Head of caudate nucleus (tissue), 42 donors: Measurements from ENCODE around the gene PYGO2.
"Not testable (repeated sequence)": the region's sequence is repeated elsewhere in the genome, so short reads cannot be mapped to it uniquely, and the experiment has no call there.

Experiments
- DNase-seq, 42 donors: peaks; one replicate each; pipeline versions ENCODE4 v3.0.0 to v3.0.0-alpha.2; 2020 to 2021; ENCODE audit warnings: mixed read lengths in 7 of 42
- intact Hi-C: fragments of 100-400 bp; cut with DNase I; formaldehyde crosslinking; loops from one replicate; pipeline ENCODE4 v1.15.0; 2022

The PYGO2 gene

DNA sequence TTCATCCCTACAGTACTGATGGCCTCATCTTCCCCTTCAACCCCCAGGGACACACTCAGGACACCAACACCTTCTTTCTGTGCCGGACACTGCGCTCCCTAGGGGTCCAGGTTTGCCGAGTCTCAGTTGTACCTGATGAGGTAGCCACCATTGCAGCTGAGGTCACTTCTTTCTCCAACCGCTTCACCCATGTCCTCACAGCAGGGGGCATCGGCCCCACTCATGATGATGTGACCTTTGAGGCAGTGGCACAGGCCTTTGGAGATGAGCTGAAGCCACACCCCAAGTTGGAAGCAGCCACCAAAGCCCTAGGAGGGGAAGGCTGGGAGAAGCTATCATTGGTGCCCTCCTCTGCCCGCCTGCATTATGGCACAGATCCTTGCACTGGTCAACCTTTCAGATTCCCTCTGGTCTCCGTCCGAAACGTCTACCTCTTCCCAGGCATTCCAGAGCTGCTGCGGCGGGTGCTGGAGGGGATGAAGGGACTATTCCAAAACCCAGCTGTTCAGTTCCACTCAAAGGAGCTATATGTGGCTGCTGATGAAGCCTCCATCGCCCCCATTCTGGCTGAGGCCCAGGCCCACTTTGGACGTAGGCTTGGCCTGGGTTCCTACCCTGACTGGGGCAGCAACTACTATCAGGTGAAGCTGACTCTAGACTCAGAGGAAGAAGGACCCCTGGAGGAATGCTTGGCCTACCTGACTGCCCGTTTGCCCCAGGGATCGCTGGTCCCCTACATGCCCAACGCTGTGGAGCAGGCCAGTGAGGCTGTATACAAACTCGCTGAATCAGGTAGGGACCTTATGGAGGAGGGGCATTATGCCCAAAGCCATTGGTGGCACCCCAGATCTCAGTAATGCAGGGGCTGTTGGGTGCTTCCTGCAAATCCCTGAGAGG is 26.7 kb upstream of the PYGO2 start:
- intact Hi-C loops = no loop called here
- DNase-seq = no peak

DNA sequence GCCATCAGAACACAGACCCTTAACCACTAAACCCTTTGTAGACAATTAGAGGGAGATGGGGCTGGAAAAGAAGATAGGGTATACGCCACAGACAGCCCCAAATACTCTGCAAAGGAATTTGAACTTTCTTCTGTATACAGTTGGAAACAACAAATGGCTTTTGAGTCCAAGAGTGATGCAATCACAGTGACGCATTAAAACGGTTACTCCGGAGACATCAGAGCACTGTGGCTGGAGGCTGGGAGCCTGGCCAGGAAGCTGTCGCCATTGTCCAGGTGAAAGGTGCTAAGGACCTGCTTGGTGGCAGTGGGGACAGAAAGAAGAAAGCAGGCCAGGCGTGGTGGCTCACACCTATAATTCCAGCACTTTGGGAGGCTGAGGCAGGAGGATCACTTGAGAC is 25.7 kb upstream of the PYGO2 start:
- DNase-seq = no peak
- intact Hi-C loops = no loop called here

GRCh38 chr1:154986736-154987135 is 25.2 kb upstream of the PYGO2 start:
- DNase-seq, intact Hi-C loops: not testable (repeated sequence)

GRCh38 chr1:154983776-154984466 is 22.3 kb upstream of the PYGO2 start:
- DNase-seq = peak in 1 of 42 donors; percentile 19
- intact Hi-C loops = loop anchor here (2.0 kb wide), 1 partner anchor 17 kb away; no protein-coding TSS in a partner anchor

DNA sequence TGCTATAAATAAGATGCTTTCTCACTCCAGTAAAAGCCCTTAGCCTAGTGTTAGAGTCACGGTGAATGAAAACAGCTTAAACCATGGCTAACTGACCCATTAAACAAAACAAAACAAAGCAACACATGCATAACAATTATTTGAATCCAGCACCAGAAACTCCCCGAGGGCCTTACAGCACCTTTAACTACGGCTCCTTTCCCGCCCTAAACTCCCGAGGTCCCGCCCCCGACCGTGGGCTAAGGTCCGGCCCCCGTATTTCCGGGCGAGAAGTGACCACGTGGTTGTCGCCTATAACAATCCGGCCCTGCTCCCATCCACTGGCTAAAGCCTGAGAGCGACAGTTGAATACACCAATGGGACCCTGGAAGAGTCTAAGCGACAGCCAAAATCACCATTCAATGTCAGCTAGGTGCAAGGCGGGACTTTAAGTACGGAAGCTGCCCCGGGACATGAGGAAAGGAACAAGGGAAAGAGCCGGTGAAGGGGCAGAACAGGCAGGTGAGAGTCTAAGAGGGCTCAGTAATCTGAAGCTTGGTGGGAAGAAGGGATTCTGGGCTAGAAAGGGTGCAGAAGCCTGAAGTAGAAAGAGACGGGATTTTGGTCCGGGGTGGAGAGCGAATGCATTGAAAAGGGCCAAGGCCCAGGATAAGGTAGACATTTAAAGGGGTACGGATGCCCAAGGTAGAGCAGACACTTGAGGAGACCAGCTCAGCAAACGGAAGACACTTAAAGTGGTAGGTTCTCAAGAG is 21.5 kb upstream of the PYGO2 start, which contains the start of gene FLAD1:
Gene FLAD1, plus strand, starts transcription at position 448 of the 752 bp plus-strand sequence. CDS start 351 bp downstream, outside the sequence.
- intact Hi-C loops = loop anchor here (2.0 kb wide), 1 partner anchor 18 kb away; no protein-coding TSS in a partner anchor

GRCh38 chr1:154982341-154982740 is 20.8 kb upstream of the PYGO2 start:
- no peak for DNase-seq
- intact Hi-C loops = loop anchor here (2.0 kb wide), 1 partner anchor 18 kb away; no protein-coding TSS in a partner anchor

More for the DNA sequence above, 21.5 kb upstream of the PYGO2 start, which contains the start of gene FLAD1:
- peak; percentile 92 to 99 (median 97) for DNase-seq

DNA sequence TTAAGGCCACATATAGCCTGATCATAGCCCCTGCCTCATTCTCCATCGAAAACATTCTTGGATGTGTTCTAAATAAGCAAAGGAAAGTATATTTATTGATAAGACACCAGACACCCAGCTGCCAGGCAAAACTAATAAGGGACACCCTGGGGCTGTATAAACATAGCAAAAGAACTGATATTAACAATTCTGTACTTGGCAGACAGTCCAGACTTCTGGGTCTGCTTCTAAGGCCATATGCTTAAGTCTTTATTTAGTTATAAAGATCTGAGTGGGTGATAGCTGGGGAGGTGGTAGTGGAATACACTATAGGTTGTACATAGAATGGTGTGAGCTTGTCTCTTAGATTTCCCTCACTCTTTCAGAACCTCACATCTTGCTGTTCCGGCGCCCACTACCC is 16.8 kb upstream of the PYGO2 start:
- no peak for DNase-seq
- intact Hi-C loops = no loop called here

- intact Hi-C loops, DNase-seq: not testable (repeated sequence)
Observed at GRCh38 chr1:154977762-154978161, 16.2 kb upstream of the PYGO2 start.

DNA sequence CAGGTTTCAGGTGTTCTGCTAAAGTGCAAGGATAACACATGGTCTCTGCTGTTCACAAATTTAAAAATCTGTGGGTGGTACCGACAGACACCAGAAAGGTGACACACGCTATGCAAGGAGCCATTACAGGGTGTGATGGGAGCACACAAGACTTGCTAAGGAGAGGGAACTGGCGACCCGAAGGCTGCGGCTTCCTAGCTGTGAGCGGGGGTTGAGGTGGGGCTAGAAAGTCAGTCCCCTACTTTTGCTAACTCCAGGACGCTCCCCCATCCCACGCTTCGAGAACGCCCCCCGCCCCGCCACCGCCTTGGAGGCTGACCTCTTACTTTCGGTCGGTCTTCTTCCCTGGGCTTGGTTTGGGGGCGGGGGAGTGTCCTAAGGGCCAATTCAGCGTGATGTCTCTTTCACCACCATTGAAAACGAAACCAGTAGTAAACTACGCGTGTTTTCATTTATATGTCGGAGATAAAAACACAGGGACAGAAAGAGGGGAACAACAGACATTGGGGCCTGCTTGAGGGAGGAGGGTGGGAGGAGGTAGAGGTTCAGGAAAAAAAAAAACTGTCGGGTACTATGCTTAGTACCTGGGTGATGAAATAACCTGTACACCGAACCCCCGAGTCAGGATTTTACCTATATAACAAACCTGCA is 14.0 kb upstream of the PYGO2 start:
- peak in 24 of 42 donors; percentile 14 to 64 (median 37) for DNase-seq
- intact Hi-C loops = no loop called here

DNA sequence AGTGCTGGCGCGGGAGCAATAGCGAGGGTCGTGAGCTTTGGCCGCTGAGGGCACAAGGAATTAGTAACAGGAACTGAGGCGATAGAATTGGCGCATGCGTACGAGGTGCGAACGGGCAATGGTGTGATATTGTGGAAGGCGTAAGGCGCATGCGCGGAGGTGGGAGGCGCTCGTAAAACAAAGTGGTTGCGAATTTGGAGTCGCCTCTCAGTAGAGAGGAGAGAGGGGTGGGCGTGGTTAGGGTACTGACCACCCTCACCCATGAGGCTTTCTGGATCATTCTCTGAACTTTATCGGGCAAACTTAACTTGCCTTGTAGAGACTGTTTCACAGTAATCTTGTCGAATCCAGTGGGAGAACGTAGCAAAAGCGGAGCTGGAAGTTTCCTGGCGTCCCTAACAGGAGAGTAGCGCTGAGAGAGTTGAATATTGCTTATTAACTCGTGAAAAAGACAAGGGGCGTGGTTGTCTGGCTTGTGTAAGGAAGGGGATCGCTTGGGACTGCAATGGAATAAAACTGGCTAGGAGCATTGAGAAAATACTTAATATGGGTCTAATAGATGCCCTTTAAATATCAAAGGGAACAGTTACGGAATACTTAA is 13.3 kb upstream of the PYGO2 start:
- intact Hi-C loops = no loop called here
- DNase-seq = peak; percentile 68 to 94 (median 88)

GRCh38 chr1:154974102-154974807 is 12.7 kb upstream of the PYGO2 start, which contains the start of gene CKS1B:
Gene CKS1B (plus strand): TSS chr1:154974681. CDS start chr1:154974746, 65 bp downstream.
- DNase-seq = peak; percentile 93 to 99 (median 98)
- intact Hi-C loops = no loop called here

- peak; percentile 73 to 93 (median 87) for DNase-seq
- intact Hi-C loops = no loop called here
Observed at GRCh38 chr1:154973344-154974101, 11.9 kb upstream of the PYGO2 start.

- intact Hi-C loops = no loop called here
- DNase-seq = peak in 14 of 42 donors; percentile 15 to 76 (median 50)
Observed at GRCh38 chr1:154972517-154973343, 11.1 kb upstream of the PYGO2 start.

- intact Hi-C loops = no loop called here
- DNase-seq = no peak
Observed at GRCh38 chr1:154972213-154972516, 10.6 kb upstream of the PYGO2 start.

- intact Hi-C loops = no loop called here
- no peak for DNase-seq
Observed at GRCh38 chr1:154971341-154971998, 9.9 kb upstream of the PYGO2 start.
